Neuronal stem cell (in vitro differentiated cells): ENCODE measurements around the gene ZNF653.

Experiments
- DNase-seq: peaks from one replicate; pipeline ENCODE4 v3.0.0-alpha.2; 2013; ENCODE audit warnings: low spot score
- H2AFZ ChIP-seq: one replicate; pipeline ENCODE4 v1.6.1; 2013; ENCODE audit warnings: mild to moderate bottlenecking, low read length, inconsistent platforms
- H2AK5ac ChIP-seq: 2 replicates; pipeline ENCODE4 v1.6.1; 2013; ENCODE audit warnings: low read depth, mild to moderate bottlenecking, inconsistent platforms, low read length, moderate library complexity, mixed read lengths
- H2BK120ac ChIP-seq: 2 replicates; pipeline ENCODE4 v1.6.1; 2013; ENCODE audit warnings: low read depth, mild to moderate bottlenecking, inconsistent platforms, low read length, moderate library complexity, mixed read lengths
- H2BK12ac ChIP-seq: one replicate; pipeline ENCODE4 v1.6.1; 2013; ENCODE audit warnings: low read length, inconsistent platforms
- H2BK15ac ChIP-seq: 2 replicates; pipeline ENCODE4 v1.6.1; 2013; ENCODE audit warnings: mild to moderate bottlenecking, low read length, inconsistent platforms, mixed read lengths
- H2BK5ac ChIP-seq: one replicate; pipeline ENCODE4 v1.6.1; 2013; ENCODE audit warnings: inconsistent platforms, mild to moderate bottlenecking, low read length, moderate library complexity
- H3K14ac ChIP-seq: one replicate; pipeline ENCODE4 v1.6.1; 2013; ENCODE audit warnings: low read length, inconsistent platforms
- H3K18ac ChIP-seq: 2 replicates; pipeline ENCODE4 v1.6.1; 2013; ENCODE audit warnings: low read length, inconsistent platforms
- H3K23ac ChIP-seq: 2 replicates; pipeline ENCODE4 v1.6.1; 2013; ENCODE audit warnings: low read depth, mild to moderate bottlenecking, mixed read lengths, low read length, inconsistent platforms; ENCODE audit not compliant: poor library complexity
- H3K27ac ChIP-seq: replicated peaks from 3 replicates; pipeline ENCODE4 v1.5.1; 2013; ENCODE audit warnings: low read length, inconsistent platforms
- H3K27me3 ChIP-seq, 3 experiments: 2 replicates each; pipeline ENCODE4 v1.6.1; 2013; ENCODE audit warnings: low read length in 3 of 3, mild to moderate bottlenecking in 2 of 3, inconsistent platforms in 1 of 3, low read depth in 1 of 3, mixed read lengths in 1 of 3, moderate library complexity in 1 of 3; ENCODE audit not compliant: control insufficient read depth in 3 of 3, insufficient read depth in 3 of 3
- H3K36me3 ChIP-seq, 2 donors: replicated peaks in 1 of 2; 2 replicates each; pipeline ENCODE4 v1.6.1; 2013; ENCODE audit warnings: low read length in 2 of 2; ENCODE audit not compliant: control insufficient read depth in 2 of 2, insufficient read depth in 2 of 2
- H3K4ac ChIP-seq: 2 replicates; pipeline ENCODE4 v1.6.1; 2013; ENCODE audit warnings: inconsistent platforms, mild to moderate bottlenecking, low read length, moderate library complexity
- H3K4me1 ChIP-seq, 2 donors: 1 replicate in 1 of 2; 2 replicates in 1 of 2; pipeline ENCODE4 v1.6.1; 2013; ENCODE audit warnings: low read length in 2 of 2, low read depth in 1 of 2; ENCODE audit not compliant: control insufficient read depth in 2 of 2, insufficient read depth in 1 of 2
- H3K4me2 ChIP-seq: one replicate; pipeline ENCODE4 v1.6.1; 2013; ENCODE audit warnings: mild to moderate bottlenecking, low read length, inconsistent platforms; ENCODE audit not compliant: insufficient read depth, poor library complexity, severe bottlenecking
- H3K4me3 ChIP-seq, 2 donors: 2 replicates each; pipeline ENCODE4 v1.5.1; 2013; ENCODE audit warnings: low read length in 2 of 2, mild to moderate bottlenecking in 2 of 2, inconsistent platforms in 1 of 2, moderate library complexity in 1 of 2
- H3K79me1 ChIP-seq: one replicate; pipeline ENCODE4 v1.6.1; 2013; ENCODE audit warnings: low read depth, mild to moderate bottlenecking, inconsistent platforms, low read length, moderate library complexity
- H3K9ac ChIP-seq: one replicate; pipeline ENCODE4 v1.6.1; 2013; ENCODE audit warnings: mild to moderate bottlenecking, low read depth, low read length, inconsistent platforms; ENCODE audit not compliant: poor library complexity
- H3K9me3 ChIP-seq, 2 donors: replicated peaks in 1 of 2; 2 replicates each; pipeline versions ENCODE3 to v1.6.1; 2013; ENCODE audit warnings: low read length in 2 of 2, mild to moderate bottlenecking in 2 of 2, inconsistent platforms in 1 of 2, low read depth in 1 of 2, mixed read lengths in 1 of 2, moderate library complexity in 1 of 2; ENCODE audit not compliant: control insufficient read depth in 2 of 2, insufficient read depth in 1 of 2
- H4K8ac ChIP-seq: one replicate; pipeline ENCODE4 v1.6.1; 2013; ENCODE audit warnings: low read depth, mild to moderate bottlenecking, inconsistent platforms, low read length, moderate library complexity
- H4K91ac ChIP-seq: one replicate; pipeline ENCODE4 v1.6.1; 2013; ENCODE audit warnings: low read length, low read depth, mild to moderate bottlenecking, inconsistent platforms; ENCODE audit not compliant: poor library complexity
- WGBS, 2 donors: extraction: QIAGEN DNeasy Blood & Tissue Kit; methylation state at CpG; one replicate each; pipeline ENCODE4 v1.1.7; 2013; ENCODE audit warnings: missing lambda C conversion rate in 2 of 2, mixed read lengths in 1 of 2; ENCODE audit not compliant: insufficient read length in 2 of 2, insufficient replicate concordance in 1 of 2; ENCODE audit errors: extremely low coverage in 2 of 2; 5-methylcytosine and 5-hydroxymethylcytosine counted together

ZNF653 gene

GRCh38 chr19:11444059-11444458 lies 61.6 kb downstream of the ZNF653 start:
- H3K36me3 ChIP-seq, result peaks cover 53 to 99% of the 10 kb centered on the region in 2 donors
- H3K4me3 ChIP-seq, result no peak overlapping the region

GRCh38 chr19:11437955-11438354 lies 67.7 kb downstream of the ZNF653 start:
- H2BK5ac ChIP-seq, result peak overlapping the region; percentile 48
- H3K36me3 ChIP-seq, result peaks cover 40 to 66% of the 10 kb centered on the region in 2 donors
- H3K4me2 ChIP-seq, result no peak overlapping the region

More at GRCh38 chr19:11444059-11444458, 61.6 kb downstream of the ZNF653 start:
- no peak for DNase-seq
- Histone ChIP-seq H2BK12ac (no peak overlapping the region), H2BK15ac (no peak overlapping the region), H2BK5ac (peak overlapping the region; percentile 19), H2BK120ac (no peak overlapping the region), H4K8ac (no peak overlapping the region), H3K9ac (no peak overlapping the region), H2AFZ (no peak overlapping the region), H3K18ac (no peak overlapping the region), H4K91ac (no peak overlapping the region), H2AK5ac (no peak overlapping the region), H3K4ac (no peak overlapping the region), H3K4me2 (no peak overlapping the region), H3K79me1 (peaks cover 3% of the 10 kb centered on the region), H3K23ac (no peak overlapping the region), H3K27ac (no peak overlapping the region), H3K14ac (no peak overlapping the region), H3K4me1 (no peaks in the 10 kb centered on the region), H3K9me3 (no peaks in the 10 kb centered on the region), H3K27me3 (no peaks in the 10 kb centered on the region)
- no CpG with 5 or more reads among the region's 5 CpGs for WGBS, 2 donors

DNA sequence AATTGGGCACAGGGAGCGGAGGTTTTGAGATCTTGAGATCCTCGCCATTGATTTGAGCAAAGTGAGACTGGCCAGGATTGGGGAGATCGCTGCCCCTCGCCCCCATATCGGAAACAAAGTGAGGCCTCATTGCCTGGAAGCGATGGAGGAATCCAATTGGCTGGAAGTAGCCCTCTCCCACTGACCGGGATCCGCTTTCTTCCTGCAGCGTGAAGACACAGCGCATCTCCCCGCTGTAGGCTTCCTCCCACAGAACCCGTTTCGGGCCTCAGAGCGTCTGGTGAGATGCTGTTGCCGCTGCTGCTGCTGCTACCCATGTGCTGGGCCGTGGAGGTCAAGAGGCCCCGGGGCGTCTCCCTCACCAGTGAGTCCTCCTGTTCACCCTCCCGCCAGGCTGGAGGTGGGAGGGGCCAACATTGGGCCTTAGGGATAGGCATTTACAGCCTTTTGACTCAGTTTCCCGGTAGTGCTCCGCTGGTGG lies 69.8 kb downstream of the ZNF653 start:
- no peak overlapping the region for H3K27ac ChIP-seq
- H3K4me3 ChIP-seq, result peak overlapping the region; percentile 74 to 94
- H3K4me1 ChIP-seq, result peaks cover 10% of the 10 kb centered on the region in 2 donors
- H4K8ac ChIP-seq, result no peak overlapping the region
- H3K79me1 ChIP-seq, result peaks cover 12% of the 10 kb centered on the region
- peak overlapping the region; percentile 75 for H3K14ac ChIP-seq
- H2BK5ac ChIP-seq, result peak overlapping the region; percentile 55
- no peaks in the 10 kb centered on the region for H3K27me3 ChIP-seq
- H3K18ac ChIP-seq, result peak overlapping the region; percentile 90
- no peak overlapping the region for H2BK120ac ChIP-seq
- peak overlapping the region; percentile 91 for H3K4me2 ChIP-seq
- peak overlapping the region; percentile 94 for H3K9ac ChIP-seq
- no peak overlapping the region for H2BK12ac ChIP-seq
- peak overlapping the region; percentile 72 for H2AK5ac ChIP-seq
- no peak overlapping the region for H4K91ac ChIP-seq
- DNase-seq, result no peak
- H3K4ac ChIP-seq, result no peak overlapping the region
- no peaks in the 10 kb centered on the region for H3K9me3 ChIP-seq
- H2BK15ac ChIP-seq, result peak overlapping the region; percentile 97
- peak overlapping the region; percentile 73 for H2AFZ ChIP-seq
- no CpG with 5 or more reads among the region's 21 CpGs for WGBS, 2 donors
- peaks cover 24 to 45% of the 10 kb centered on the region in 2 donors for H3K36me3 ChIP-seq
- peak overlapping the region; percentile 87 for H3K23ac ChIP-seq

More at GRCh38 chr19:11437955-11438354, 67.7 kb downstream of the ZNF653 start:
- no peak overlapping the region for H2BK120ac ChIP-seq
- peaks cover 12% of the 10 kb centered on the region for H3K79me1 ChIP-seq
- H3K14ac ChIP-seq, result no peak overlapping the region
- H3K9me3 ChIP-seq, result no peaks in the 10 kb centered on the region
- peaks cover 10% of the 10 kb centered on the region in 2 donors for H3K4me1 ChIP-seq
- no peak overlapping the region for H3K27ac ChIP-seq
- peak overlapping the region; percentile 2 for H4K8ac ChIP-seq
- no peak overlapping the region for H3K18ac ChIP-seq
- no peak overlapping the region for H4K91ac ChIP-seq
- peak overlapping the region; percentile 19 for H2BK12ac ChIP-seq
- no CpG with 5 or more reads among the region's 9 CpGs for WGBS, 2 donors
- no peak overlapping the region for H2AFZ ChIP-seq
- no peak overlapping the region for H3K4me3 ChIP-seq
- no peak overlapping the region for H3K23ac ChIP-seq
- no peak overlapping the region for H2BK15ac ChIP-seq
- no peak overlapping the region for H3K4ac ChIP-seq
- DNase-seq, result no peak
- H2AK5ac ChIP-seq, result no peak overlapping the region
- no peaks in the 10 kb centered on the region for H3K27me3 ChIP-seq
- H3K9ac ChIP-seq, result peak overlapping the region; percentile 68

- Histone ChIP-seq H2BK12ac (no peak within 1 kb of the TSS), H3K27ac (peak within 1 kb of the TSS; percentile 81), H2BK15ac (peak within 1 kb of the TSS; percentile 97), H2AFZ (peak within 1 kb of the TSS; percentile 89), H3K27me3 (no peaks in the 10 kb centered on the region), H2BK5ac (peak within 1 kb of the TSS; percentile 55), H3K4me1 (peaks cover 10% of the 10 kb centered on the region in 2 donors), H3K4ac (no peak within 1 kb of the TSS), H2AK5ac (peak within 1 kb of the TSS; percentile 72), H3K36me3 (peaks cover 22 to 39% of the 10 kb centered on the region in 2 donors), H3K14ac (peak within 1 kb of the TSS; percentile 75), H3K4me2 (peak within 1 kb of the TSS; percentile 91), H3K18ac (peak within 1 kb of the TSS; percentile 90), H4K8ac (no peak within 1 kb of the TSS), H3K9me3 (no peaks in the 10 kb centered on the region), H4K91ac (no peak within 1 kb of the TSS), H3K79me1 (peaks cover 12% of the 10 kb centered on the region), H2BK120ac (no peak within 1 kb of the TSS), H3K9ac (peak within 1 kb of the TSS; percentile 94), H3K4me3 (peak within 1 kb of the TSS; percentile 74 to 94), H3K23ac (peak within 1 kb of the TSS; percentile 87)
- peak; percentile 99 for DNase-seq
- WGBS, 2 donors, result no CpG with 5 or more reads among the region's 53 CpGs
Observed at GRCh38 chr19:11435057-11435832, 70.4 kb downstream of the ZNF653 start, which contains the start of the genes ODAD3 and PRKCSH. ODAD3 (minus strand) TSS chr19:11435121; CDS start chr19:11435016, 105 bp downstream. PRKCSH (plus strand) TSS chr19:11435635; CDS start chr19:11436118, 483 bp downstream.
